Thyroid gland (tissue), 4 donors: ENCODE measurements around the gene ACSM3.

Source experiments
- CTCF ChIP-seq, 6 experiments: fragments of 200-600 bp in 3 of 6; fragments of 450-650 bp in 3 of 6; sonication (generic) in 3 of 6; IDR thresholded peaks; one replicate each; pipeline ENCODE4 v1.5.1; 2016 to 2019; ENCODE audit warnings: antibody characterized with exemption in 6 of 6, mild to moderate bottlenecking in 2 of 6, inconsistent platforms in 1 of 6, moderate library complexity in 1 of 6
- POLR2A ChIP-seq, 2 donors: fragments of 450-650 bp; IDR thresholded peaks; one replicate each; pipeline ENCODE4 v1.6.1; 2017; ENCODE audit warnings: antibody characterized with exemption in 2 of 2, mild to moderate bottlenecking in 2 of 2, moderate library complexity in 1 of 2

DNA sequence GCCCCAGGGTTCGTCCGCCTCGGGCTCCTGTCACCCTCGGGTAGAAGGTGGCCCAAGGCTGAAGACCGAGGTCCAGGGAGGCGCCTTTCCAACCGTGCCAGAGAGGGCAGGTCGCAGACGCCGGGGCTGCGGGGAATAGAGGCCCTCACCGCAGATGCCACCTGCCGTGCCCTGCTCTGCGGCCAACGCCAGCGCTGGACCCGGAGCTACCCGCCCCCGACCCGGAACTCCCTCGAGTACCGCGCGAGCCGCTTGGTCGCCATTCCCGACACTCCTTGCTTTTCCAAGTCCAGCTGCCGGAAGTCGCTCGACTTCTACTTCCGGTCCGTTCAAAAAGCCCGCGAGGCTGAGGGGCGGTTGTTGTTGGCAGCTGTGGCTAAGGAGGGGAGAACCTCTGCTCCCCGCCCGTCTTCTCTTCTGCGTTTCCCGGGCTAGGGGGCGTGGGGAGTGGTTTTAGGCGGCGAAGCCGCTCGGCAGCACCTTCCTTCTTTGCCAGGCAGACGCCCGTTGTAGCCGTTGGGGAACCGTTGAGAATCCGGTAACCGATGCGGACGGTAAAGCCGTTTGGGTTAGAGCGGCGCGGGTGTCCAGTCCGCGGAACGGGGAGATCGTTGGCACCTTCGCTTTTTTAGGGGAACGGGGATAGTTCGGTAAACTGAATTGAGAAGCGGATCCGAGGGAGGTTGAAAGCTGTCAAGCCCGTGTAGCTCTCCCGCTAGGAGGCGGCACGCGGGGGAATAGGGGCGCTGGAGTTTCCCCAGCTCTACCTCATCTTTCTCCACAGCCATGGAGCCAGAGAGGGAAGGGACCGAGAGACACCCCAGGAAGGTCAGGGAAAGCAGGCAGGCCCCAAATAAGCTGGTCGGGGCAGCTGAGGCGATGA lies 42.6 kb downstream of the ACSM3 start, which contains the start of the genes ERI2 and REXO5:
- peak in 1 of 2 donors; percentile 81 for TF ChIP-seq POLR2A (IDR thresholded peaks at IDR 0.05)
- TF ChIP-seq CTCF (IDR thresholded peaks at IDR 0.05): peak in 2 of 6 experiments; percentile 33 to 39
